ENCODE data around the gene ALDH1L1.

Gene ALDH1L1

DNA sequence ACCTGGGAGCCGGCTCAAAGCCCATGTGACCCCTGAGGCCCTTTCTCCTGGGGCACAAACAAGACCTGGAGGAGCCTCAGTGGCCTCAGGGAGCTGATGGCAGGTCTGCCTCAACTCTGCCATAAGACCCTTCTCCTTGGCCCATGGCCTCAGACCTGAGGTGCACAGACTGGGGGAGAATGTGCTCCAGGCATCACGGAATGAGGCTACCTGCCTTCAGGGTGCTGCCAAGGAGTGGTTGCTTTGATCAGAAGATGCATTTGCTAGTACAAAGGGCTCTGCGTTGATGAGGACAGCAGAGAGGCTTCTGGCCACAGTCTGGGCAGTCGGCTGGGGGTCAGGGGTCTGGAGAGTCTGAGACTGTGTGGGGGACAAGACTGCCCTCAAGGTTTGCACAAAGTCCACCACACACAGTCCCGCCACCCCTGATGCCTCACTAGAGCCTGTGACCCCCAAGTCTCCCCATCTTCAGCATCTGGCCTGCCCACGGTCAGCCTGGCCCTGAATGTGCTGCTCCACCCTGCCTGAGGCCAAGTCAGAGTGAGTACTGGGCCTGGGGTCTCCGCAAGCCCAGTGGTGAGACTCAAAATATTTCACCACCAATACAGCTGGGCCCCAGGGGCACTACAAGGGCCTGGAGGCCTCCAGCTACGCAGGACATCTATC lies 26.6 kb downstream of the ALDH1L1 start:
- DNase-seq = no peak

GRCh38 chr3:126152901-126153694 lies 27.3 kb downstream of the ALDH1L1 start:
- no peak for DNase-seq

GRCh38 chr3:126152458-126152857 lies 27.9 kb downstream of the ALDH1L1 start:
- no peak for DNase-seq

GRCh38 chr3:126151562-126152302 lies 28.7 kb downstream of the ALDH1L1 start:
- DNase-seq = no peak

GRCh38 chr3:126149960-126150515 lies 30.3 kb downstream of the ALDH1L1 start:
- no peak for DNase-seq

DNA sequence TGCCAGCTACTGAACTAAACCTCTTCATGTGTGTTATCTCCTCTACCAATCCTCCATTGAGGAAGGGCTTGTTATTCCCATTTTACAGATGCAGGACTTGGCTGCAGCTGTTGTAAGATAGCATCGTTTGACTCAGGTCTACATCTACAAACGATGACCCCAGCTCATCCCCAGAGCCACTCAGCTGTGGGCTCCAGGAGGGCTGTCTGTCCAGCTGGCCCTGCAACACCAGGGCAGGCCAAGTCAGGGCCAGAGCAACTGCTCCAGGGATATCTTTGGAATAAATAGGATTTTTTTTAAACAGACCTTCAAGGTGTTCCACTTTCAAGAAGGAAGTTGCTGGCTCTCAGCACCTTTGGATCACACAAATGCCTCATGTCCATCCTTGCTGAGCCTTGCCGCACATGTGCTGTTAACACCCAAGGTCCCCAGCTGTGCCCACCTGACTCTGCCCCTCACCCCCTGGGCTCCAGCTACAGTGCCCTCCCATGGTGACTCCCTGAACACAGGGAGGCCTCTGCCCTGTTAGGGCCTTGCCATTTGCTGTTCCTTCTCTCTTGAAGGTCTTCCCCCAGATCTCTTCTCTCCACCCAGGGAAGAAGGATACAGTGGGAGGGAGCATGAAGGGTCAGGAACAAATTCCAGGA lies 31.0 kb downstream of the ALDH1L1 start:
- DNase-seq = no peak

GRCh38 chr3:126147932-126148683 lies 32.3 kb downstream of the ALDH1L1 start:
- DNase-seq = no peak

GRCh38 chr3:126147147-126147931 lies 33.0 kb downstream of the ALDH1L1 start:
- DNase-seq = no peak

DNA sequence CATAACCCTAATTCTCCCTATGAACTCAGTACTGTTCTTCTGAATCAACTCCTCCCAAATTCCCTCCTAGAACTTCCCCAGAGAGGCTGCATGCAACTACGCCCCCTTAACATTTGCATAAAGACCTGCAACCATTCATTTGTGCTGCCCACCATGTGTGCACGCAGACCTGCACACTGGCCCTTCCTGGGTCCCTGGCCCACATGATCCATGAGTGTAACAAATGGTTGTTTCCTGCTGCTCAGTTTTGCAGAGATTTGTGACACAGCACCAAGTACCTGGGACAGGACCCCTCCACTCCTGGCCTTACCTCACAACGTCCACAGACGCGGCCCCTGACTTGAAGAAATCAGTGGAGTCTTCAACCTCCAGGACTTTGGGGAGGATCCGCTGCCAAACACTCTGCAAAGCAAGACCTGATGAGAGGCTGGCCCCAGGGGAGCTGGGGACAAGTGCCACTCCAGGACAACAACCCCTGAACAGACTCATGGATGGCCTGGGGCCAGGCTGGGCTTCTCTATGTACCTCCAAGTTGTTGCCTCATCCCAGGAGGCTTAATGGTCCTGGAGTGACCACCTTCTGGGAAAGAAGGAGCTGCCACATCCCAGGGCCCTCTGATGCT lies 33.8 kb downstream of the ALDH1L1 start:
- peak; percentile 7 for DNase-seq

- DNase-seq = no peak
Measured at GRCh38 chr3:126146034-126146433, 34.4 kb downstream of the ALDH1L1 start.

DNA sequence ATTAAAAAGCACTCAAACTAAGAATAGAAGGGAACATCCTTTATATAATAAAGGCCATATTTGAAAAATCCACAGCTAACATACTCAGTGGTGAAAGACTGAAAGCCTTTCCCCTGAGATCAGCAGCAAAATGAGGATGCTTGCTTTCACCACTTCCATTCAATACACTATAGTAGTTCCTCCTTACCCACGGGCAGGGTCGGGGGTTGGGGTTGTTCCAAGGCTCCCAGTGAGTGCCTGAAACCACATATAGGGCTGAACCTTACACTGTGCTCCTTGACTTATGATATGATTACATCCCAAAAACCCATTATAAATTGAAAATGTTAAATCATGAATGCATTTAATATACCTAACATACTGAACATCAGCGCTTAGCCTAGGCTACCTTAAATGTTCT lies 37.7 kb downstream of the ALDH1L1 start:
- no peak for DNase-seq

DNA sequence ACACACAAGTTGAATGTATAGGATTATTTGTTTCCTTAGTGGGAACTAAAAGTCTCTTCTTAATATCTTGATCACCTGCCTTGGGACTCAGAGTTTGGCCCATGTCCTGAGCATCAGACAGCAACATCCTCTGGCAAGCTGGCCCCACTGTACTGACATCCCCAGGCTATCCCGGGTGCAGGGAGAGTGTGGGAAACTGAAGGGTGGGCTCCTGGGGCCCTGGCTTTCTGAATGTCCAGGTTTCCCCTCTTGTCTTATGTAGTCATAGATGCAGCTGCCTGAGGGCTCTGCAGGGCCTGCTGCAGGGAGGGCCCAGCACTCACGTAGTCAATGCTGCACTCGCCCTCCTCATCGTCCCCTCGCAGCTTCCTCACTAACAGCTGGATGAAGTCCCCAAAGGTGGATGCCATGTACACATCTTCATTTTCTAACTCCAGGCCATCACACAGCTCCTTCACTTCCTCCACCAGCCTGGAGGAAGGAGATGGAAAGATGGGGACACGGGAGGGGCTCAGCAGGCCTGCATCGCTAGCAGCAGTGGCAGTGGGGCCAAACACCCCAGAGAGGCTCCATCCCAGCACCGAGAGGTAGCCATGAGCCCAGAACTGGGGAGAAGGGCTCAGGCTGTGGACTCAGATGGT lies 42.8 kb downstream of the ALDH1L1 start:
- DNase-seq = no peak

- no peak for DNase-seq
Measured at GRCh38 chr3:126136428-126137220, 43.8 kb downstream of the ALDH1L1 start.

GRCh38 chr3:126135406-126136076 lies 44.8 kb downstream of the ALDH1L1 start:
- no peak for DNase-seq

GRCh38 chr3:126135071-126135405 lies 45.3 kb downstream of the ALDH1L1 start:
- DNase-seq = no peak

- DNase-seq = peak; percentile 1
Measured at GRCh38 chr3:126134219-126134975, 46.0 kb downstream of the ALDH1L1 start.

DNA sequence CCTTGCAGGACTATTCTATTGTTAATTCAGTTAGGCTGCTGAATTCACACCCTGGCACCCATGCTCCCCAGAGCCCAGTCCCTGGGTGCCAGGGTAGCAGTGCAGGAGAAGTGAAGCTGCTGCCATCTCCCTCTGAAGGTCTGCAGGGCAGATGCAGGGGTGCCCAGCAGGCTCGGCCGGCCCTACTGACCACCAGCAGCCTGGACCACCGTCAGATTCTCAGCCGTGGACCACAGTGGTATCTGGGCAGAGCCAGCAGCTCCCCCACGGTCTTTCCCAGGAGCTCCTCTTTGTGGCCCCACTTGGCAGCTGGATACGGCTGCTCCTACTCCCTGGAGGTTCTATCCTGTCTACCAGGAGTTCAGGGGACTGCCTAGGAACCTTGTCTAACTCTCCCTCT lies 46.8 kb downstream of the ALDH1L1 start:
- DNase-seq = no peak

Data from DMS79 (cell line).